Esophagus squamous epithelium (tissue), 5 donors: ENCODE data around the gene WDR87. TPM values are rescaled to one million over a fixed set of nuclear protein-coding genes. Genes with fewer than 3 reads are reported as not detected.

Experiments used
- DNase-seq: peaks from one replicate; lab custom pipeline; 2025; lab: John Stamatoyannopoulos, UW
- H3K27ac ChIP-seq, 4 donors: fragments of 200-600 bp; sonication (generic); one replicate each; pipeline ENCODE4 v1.5.1; 2016 to 2019; ENCODE audit warnings: mild to moderate bottlenecking in 1 of 4
- H3K27me3 ChIP-seq, 4 donors: fragments of 200-600 bp; sonication (generic); 1 replicate in 3 of 4; 2 replicates in 1 of 4; pipeline versions ENCODE4 v1.5.1 to v1.6.0; 2017 to 2021; ENCODE audit warnings: antibody characterized with exemption in 1 of 4
- H3K36me3 ChIP-seq, 3 donors: fragments of 200-600 bp; sonication (generic); one replicate each; pipeline ENCODE4 v1.5.1; 2016 to 2019
- H3K4me1 ChIP-seq, 3 donors: fragments of 200-600 bp; sonication (generic); one replicate each; pipeline ENCODE4 v1.5.1; 2017 to 2019
- H3K4me3 ChIP-seq, 4 donors: fragments of 200-600 bp; sonication (generic); 1 replicate in 3 of 4; 2 replicates in 1 of 4; pipeline ENCODE4 v1.5.1; 2016 to 2019; ENCODE audit warnings: mild to moderate bottlenecking in 2 of 4, moderate library complexity in 1 of 4
- H3K9me3 ChIP-seq, 3 donors: fragments of 200-600 bp; sonication (generic); one replicate each; pipeline ENCODE4 v1.5.1; 2016 to 2019
- CTCF ChIP-seq, 6 experiments: fragments of 450-650 bp in 4 of 6; fragments of 200-600 bp in 2 of 6; sonication (generic) in 2 of 6; IDR thresholded peaks; one replicate each; pipeline ENCODE4 v1.5.1; 2016 to 2019; ENCODE audit warnings: antibody characterized with exemption in 6 of 6, mild to moderate bottlenecking in 4 of 6, moderate library complexity in 4 of 6
- POLR2A ChIP-seq, 4 donors: fragments of 450-650 bp; IDR thresholded peaks; one replicate each; pipeline ENCODE4 v1.6.1; 2017; ENCODE audit warnings: antibody characterized with exemption in 4 of 4, mild to moderate bottlenecking in 4 of 4, moderate library complexity in 3 of 4
- WGBS, 2 donors: methylation state at CpG; one replicate each; pipeline ENCODE4 v1.1.5; 2018; 5-methylcytosine and 5-hydroxymethylcytosine counted together
- intact Hi-C: fragments of 100-400 bp; cut with DNase I; formaldehyde crosslinking; loops from one replicate; pipeline ENCODE4 v1.15.0; 2022
- total RNA-seq, 4 donors: library from RNA; depleted of rRNA; stranded (reverse); fragments of >200 nt; gene quantifications; one replicate each; pipeline ENCODE4 v1.1.0, GENCODE V29; 2016
- donor health status: DM: yes; HTN: yes; CAD: no.

Gene WDR87
- total RNA-seq, 4 donors from 2014 or later: not detected

- H3K27ac ChIP-seq: no peak overlapping the region
- H3K4me3 ChIP-seq: peak overlapping the region in 2 of 4 donors; percentile 5 to 23
- 83% methylated on average over 1 of the region's 35 CpGs; no CpG with 5 or more reads in 1 of the 2 donors for WGBS, 2 donors
- peaks cover 0 to 30% (median 0%) of the 10 kb centered on the region in 4 donors for H3K27me3 ChIP-seq
- intact Hi-C loops: no loop called here
- H3K36me3 ChIP-seq: no peaks in the 10 kb centered on the region
- peaks cover 0 to 4% (median 0%) of the 10 kb centered on the region in 3 donors for H3K4me1 ChIP-seq
- TF ChIP-seq CTCF (IDR thresholded peaks at IDR 0.05) (no peak), POLR2A (IDR thresholded peaks at IDR 0.05) (no peak)
- no peak for DNase-seq
- peaks cover 0 to 20% (median 11%) of the 10 kb centered on the region in 3 donors for H3K9me3 ChIP-seq
Measured at GRCh38 chr19:37855098-37855497, 51.3 kb downstream of the WDR87 start.

- Histone ChIP-seq H3K27ac (no peak overlapping the region), H3K4me3 (no peak overlapping the region), H3K36me3 (no peaks in the 10 kb centered on the region), H3K9me3 (peaks cover 0 to 4% (median 3%) of the 10 kb centered on the region in 3 donors), H3K27me3 (no peaks in the 10 kb centered on the region), H3K4me1 (no peaks in the 10 kb centered on the region)
- intact Hi-C loops: no loop called here
- TF ChIP-seq POLR2A (IDR thresholded peaks at IDR 0.05) (no peak), CTCF (IDR thresholded peaks at IDR 0.05) (no peak)
- DNase-seq: no peak
- WGBS, 2 donors: 51 to 71% methylated on average over 2 of the region's 2 CpGs
Measured at GRCh38 chr19:37845932-37846331, 60.5 kb downstream of the WDR87 start.

Other genes starting within 250 kb of the WDR87 start
- gene ZNF607, start 186.8 kb downstream of the WDR87 start, total RNA-seq: 1 to 10 TPM; 1.5 to 5.7 (median 3.3) TPM
- gene ZNF573, start 127.0 kb downstream of the WDR87 start, total RNA-seq: 1 to 10 TPM; 2.0 to 8.4 (median 5.1) TPM
- gene SIPA1L3, start 614 bp upstream of the WDR87 start, total RNA-seq: 10 to 100 TPM; 11.1 to 25.3 (median 14.5) TPM